ENCODE data around the gene ABCA4. TPM values are rescaled to one million over a fixed set of nuclear protein-coding genes. Genes with fewer than 3 reads are reported as not detected.

ABCA4 gene
- polyA plus RNA-seq, 12 donors: 0.20 to 2.3 (median 0.70) TPM; not detected in 2

GRCh38 chr1:94050675-94051074 lies 70.3 kb downstream of the ABCA4 start:
- no peak for DNase-seq

GRCh38 chr1:94050254-94050653 lies 70.7 kb downstream of the ABCA4 start:
- no peak for DNase-seq

- DNase-seq: no peak
Observed at GRCh38 chr1:94049791-94050190, 71.2 kb downstream of the ABCA4 start.

GRCh38 chr1:94048413-94049164 lies 72.4 kb downstream of the ABCA4 start:
- no peak for DNase-seq

- DNase-seq: no peak
Observed at GRCh38 chr1:94047949-94048348, 73.0 kb downstream of the ABCA4 start.

GRCh38 chr1:94045465-94046056 lies 75.4 kb downstream of the ABCA4 start:
- DNase-seq: peak; percentile 82

GRCh38 chr1:94044891-94045290 lies 76.1 kb downstream of the ABCA4 start:
- no peak for DNase-seq

- peak; percentile 31 for DNase-seq
Observed at GRCh38 chr1:94044290-94044790, 76.6 kb downstream of the ABCA4 start.

GRCh38 chr1:94043738-94044289 lies 77.1 kb downstream of the ABCA4 start:
- no peak for DNase-seq

- no peak for DNase-seq
Observed at GRCh38 chr1:94042388-94042787, 78.6 kb downstream of the ABCA4 start.

- no peak for DNase-seq
Observed at GRCh38 chr1:94039871-94040569, 80.9 kb downstream of the ABCA4 start.

GRCh38 chr1:94039514-94039870 lies 81.5 kb downstream of the ABCA4 start:
- peak; percentile 49 for DNase-seq

- DNase-seq: no peak
Observed at GRCh38 chr1:94038511-94038910, 82.4 kb downstream of the ABCA4 start.

- DNase-seq: no peak
Observed at GRCh38 chr1:94037392-94038229, 83.3 kb downstream of the ABCA4 start.

- DNase-seq: no peak
Observed at GRCh38 chr1:94036730-94037129, 84.2 kb downstream of the ABCA4 start.

- no peak for DNase-seq
Observed at GRCh38 chr1:94033849-94034248, 87.1 kb downstream of the ABCA4 start.

- DNase-seq: no peak
Observed at GRCh38 chr1:94032637-94033036, 88.3 kb downstream of the ABCA4 start.

- no peak for DNase-seq
Observed at GRCh38 chr1:94031591-94031990, 89.4 kb downstream of the ABCA4 start.

- no peak for DNase-seq
Observed at GRCh38 chr1:94031154-94031553, 89.8 kb downstream of the ABCA4 start.

GRCh38 chr1:94029130-94029993 lies 91.6 kb downstream of the ABCA4 start:
- no peak for DNase-seq

Measured in muscle of arm (tissue), 12 donors.